Heart left ventricle (tissue), 13 donors: Measurements from ENCODE around the gene BACE1-AS.

Experiments used
- POLR2A ChIP-seq, 2 donors: fragments of 450-650 bp; IDR thresholded peaks; one replicate each; pipeline ENCODE4 v1.6.1; 2017; ENCODE audit warnings: antibody characterized with exemption in 2 of 2, mild to moderate bottlenecking in 2 of 2, moderate library complexity in 2 of 2
- TF ChIP-seq, protein P1 (sequence below), 12 donors: fragments of 200-600 bp; sonication (generic) in 4 of 12; IDR thresholded peaks; one replicate each; pipeline versions ENCODE4 v1.5.0 to v1.8.0; 2018 to 2022; ENCODE audit warnings: antibody characterized with exemption in 12 of 12, mild to moderate bottlenecking in 5 of 12
- donor health status: ischemic (EF 13 %, LVEDD 7.1; RV severe dilation, severe dysfunction).
- donor health status: DM: no; HTN: yes; CAD: no.
- donor health status: DM: no; HTN: no; CAD: no.
- donor health status: ischemic (EF 25% LVEDD 6.9; RV normal size, moderate dysfunction).
- donor health status: ischemic (EF 25% LVEDD 5.7; RV mildly dilated, moderate dysfunction).
- donor health status: ischemic (EF 35%, LVEDD 5.7; RV mildly dilated, moderate dysfunction).
- donor health status: nonischemic (EF 11% LVEDD 7.7; RV severe dilation, severe dysfunction).
- donor health status: DM: yes; HTN: yes; CAD: no.
- donor health status: PGD.
- donor health status: ischemic (EF 29% LVEDD 5.4; RV normal size, mild dysfunction).
- donor health status: nonischemic (EF 23%, LVEDD 6.1; RV moderate dilation, normal function).

DNA sequence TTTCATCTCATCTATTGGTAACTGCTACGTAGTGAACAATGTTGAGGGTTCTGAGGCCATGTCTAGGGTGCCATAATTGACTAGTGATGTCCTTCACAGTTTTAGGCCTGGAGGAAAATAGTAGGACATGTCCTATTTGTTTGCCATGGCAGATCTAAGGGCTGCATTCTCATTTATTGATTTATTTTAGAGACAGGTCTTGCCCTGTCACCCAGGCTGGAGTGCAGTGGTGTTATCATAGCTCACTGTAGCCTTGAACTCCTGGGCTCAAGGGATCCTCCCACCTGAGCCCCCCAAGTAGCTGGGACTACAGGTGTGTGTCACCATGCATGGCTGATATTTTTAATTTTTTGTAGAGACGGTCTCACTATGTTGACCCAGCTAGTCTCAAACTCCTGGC is 41.7 kb downstream of the BACE1-AS start:
- TF ChIP-seq, protein P1, sequence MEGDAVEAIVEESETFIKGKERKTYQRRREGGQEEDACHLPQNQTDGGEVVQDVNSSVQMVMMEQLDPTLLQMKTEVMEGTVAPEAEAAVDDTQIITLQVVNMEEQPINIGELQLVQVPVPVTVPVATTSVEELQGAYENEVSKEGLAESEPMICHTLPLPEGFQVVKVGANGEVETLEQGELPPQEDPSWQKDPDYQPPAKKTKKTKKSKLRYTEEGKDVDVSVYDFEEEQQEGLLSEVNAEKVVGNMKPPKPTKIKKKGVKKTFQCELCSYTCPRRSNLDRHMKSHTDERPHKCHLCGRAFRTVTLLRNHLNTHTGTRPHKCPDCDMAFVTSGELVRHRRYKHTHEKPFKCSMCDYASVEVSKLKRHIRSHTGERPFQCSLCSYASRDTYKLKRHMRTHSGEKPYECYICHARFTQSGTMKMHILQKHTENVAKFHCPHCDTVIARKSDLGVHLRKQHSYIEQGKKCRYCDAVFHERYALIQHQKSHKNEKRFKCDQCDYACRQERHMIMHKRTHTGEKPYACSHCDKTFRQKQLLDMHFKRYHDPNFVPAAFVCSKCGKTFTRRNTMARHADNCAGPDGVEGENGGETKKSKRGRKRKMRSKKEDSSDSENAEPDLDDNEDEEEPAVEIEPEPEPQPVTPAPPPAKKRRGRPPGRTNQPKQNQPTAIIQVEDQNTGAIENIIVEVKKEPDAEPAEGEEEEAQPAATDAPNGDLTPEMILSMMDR (IDR thresholded peaks at IDR 0.05), result no peak
- TF ChIP-seq POLR2A (IDR thresholded peaks at IDR 0.05), result no peak
